ENCODE measurements around the gene RPS6KA2. TPM values are rescaled to one million over a fixed set of nuclear protein-coding genes. Genes with fewer than 3 reads are reported as not detected.
"Not testable (repeated sequence)": the region's sequence is repeated elsewhere in the genome, so short reads cannot be mapped to it uniquely, and the experiment has no call there.

The RPS6KA2 gene
- polyA plus RNA-seq, 6 donors from 2014 or later, result 2.1 to 5.4 (median 4.6) TPM

- peaks cover 10 to 19% (median 14%) of the 10 kb centered on the region in 3 donors for H3K4me1 Mint-ChIP-seq
- H3K9me3 Mint-ChIP-seq; H3K36me3 Mint-ChIP-seq; ATAC-seq (ENCODE audit: low read depth in 2 of 2); H3K27me3 Mint-ChIP-seq: not testable (repeated sequence)
- peak; percentile 42 for DNase-seq
- peak overlapping the region in 5 of 6 donors; percentile 72 to 94 (median 92) for H3K27ac Mint-ChIP-seq
- peak overlapping the region; percentile 83 to 94 (median 92) for H3K4me3 Mint-ChIP-seq
Measured at GRCh38 chr6:166383802-166384363, 243.2 kb downstream of the RPS6KA2 start.

GRCh38 chr6:166382933-166383801, 243.9 kb downstream of the RPS6KA2 start, which contains the start of gene MPC1:
Gene MPC1, minus strand, starts transcription at chr6:166382940. Its CDS starts 64 bp downstream, at chr6:166382876.
- peak within 1 kb of the TSS; percentile 92 to 100 (median 97) for H3K4me3 Mint-ChIP-seq
- peak; percentile 89 for ATAC-seq (ENCODE audit: low read depth in 2 of 2)

DNA sequence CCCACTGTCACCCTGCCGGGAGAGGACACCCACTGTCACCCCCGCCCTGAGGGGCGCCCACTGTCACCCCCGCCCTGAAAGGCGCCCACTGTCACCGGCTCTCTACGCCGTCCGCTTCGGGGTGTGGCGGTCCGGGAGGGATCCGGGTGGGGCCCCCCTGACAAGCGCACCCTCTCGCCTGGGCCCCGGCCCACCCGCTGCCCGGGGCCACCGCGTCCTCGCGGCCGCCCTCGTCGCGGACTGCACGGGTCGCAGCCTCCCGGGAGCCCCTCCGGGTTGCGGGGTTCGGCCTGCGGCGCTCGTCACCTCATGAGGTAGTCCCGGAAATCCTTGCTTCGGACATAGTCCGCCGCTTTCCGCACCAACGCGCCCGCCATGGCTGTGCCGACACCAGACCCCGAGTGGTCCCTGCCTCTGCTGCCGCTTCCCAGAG, 244.5 kb downstream of the RPS6KA2 start:
- H3K9me3 Mint-ChIP-seq, result no peaks in the 10 kb centered on the region

More at GRCh38 chr6:166382933-166383801, 243.9 kb downstream of the RPS6KA2 start, which contains the start of gene MPC1:
- Mint-ChIP-seq H3K27ac (peak within 1 kb of the TSS; percentile 88 to 96 (median 92)), H3K36me3 (no peaks in the 10 kb centered on the region), H3K4me1 (peaks cover 10 to 19% (median 14%) of the 10 kb centered on the region in 3 donors), H3K9me3 (no peaks in the 10 kb centered on the region), H3K27me3 (no peaks in the 10 kb centered on the region)
- DNase-seq, result peak; percentile 96

DNA sequence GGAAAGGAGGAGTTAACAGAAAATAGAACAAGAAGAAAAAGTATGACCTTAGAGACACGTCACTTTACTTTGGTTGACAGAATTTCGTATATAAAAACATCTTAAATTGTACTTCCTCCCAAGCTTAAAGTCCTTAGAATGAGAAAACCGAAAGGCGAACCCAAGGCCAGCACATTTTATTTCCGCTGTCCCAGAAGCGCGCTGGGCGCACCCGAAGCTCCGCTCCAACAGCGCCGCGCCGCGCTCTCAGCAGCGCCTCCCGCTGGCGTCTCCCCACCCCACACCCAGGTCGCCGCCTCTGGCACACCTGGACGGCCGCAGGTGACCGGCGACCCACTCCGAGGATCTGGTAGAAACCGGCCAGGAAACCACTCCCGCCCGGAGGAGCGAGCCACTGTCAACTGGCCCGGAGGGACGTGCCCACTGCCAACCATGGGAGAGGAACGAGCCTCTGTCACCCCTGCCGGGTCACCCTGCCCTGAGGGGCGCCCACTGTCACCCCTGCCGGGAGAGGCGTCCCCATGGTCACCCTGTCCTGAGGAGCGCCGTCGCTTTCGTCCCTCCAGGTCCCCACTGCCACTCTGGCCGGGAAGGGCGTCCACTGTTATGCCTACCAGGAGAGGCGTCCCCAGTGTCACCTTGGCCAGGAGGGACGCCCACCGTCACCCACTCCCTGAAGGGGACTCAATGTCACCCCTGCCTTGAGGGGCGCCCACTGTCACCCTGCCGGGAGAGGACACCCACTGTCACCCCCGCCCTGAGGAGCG, 245.1 kb downstream of the RPS6KA2 start:
- DNase-seq, result peak; percentile 75
- no peaks in the 10 kb centered on the region for H3K36me3 Mint-ChIP-seq
- ATAC-seq (ENCODE audit: low read depth in 2 of 2), result peak; percentile 44
- peak overlapping the region; percentile 66 to 96 (median 92) for H3K27ac Mint-ChIP-seq
- H3K9me3 Mint-ChIP-seq, result no peaks in the 10 kb centered on the region
- H3K4me1 Mint-ChIP-seq, result peaks cover 10 to 19% (median 14%) of the 10 kb centered on the region in 3 donors
- no peaks in the 10 kb centered on the region for H3K27me3 Mint-ChIP-seq
- H3K4me3 Mint-ChIP-seq, result peak overlapping the region; percentile 92 to 100 (median 97)

More for the DNA sequence above, 244.5 kb downstream of the RPS6KA2 start:
- Mint-ChIP-seq H3K4me1 (peaks cover 10 to 19% (median 14%) of the 10 kb centered on the region in 3 donors), H3K36me3 (no peaks in the 10 kb centered on the region), H3K4me3 (peak overlapping the region; percentile 92 to 100 (median 97)), H3K27me3 (no peaks in the 10 kb centered on the region), H3K27ac (peak overlapping the region in 5 of 6 donors; percentile 63 to 95 (median 79))
- DNase-seq (no peak), ATAC-seq (ENCODE audit: low read depth in 2 of 2) (peak; percentile 3 to 6)

DNA sequence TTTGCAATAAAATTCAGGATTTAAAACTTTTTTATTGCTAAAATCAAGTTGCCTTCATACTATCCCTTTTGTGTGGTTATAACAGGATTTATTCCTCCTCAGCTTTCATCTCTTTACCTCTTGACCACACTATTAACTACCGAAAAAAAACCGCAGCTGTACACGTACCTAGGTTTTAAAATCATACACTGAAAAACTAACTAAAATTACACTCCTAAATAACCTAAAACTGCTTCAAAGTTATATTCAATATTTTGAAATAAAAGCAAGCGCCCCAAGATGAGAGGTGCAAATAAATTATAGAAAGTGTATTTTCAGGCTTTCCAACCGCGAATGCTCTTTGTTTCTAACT, 245.7 kb downstream of the RPS6KA2 start:
- ATAC-seq (ENCODE audit: low read depth in 2 of 2), result no peak

DNA sequence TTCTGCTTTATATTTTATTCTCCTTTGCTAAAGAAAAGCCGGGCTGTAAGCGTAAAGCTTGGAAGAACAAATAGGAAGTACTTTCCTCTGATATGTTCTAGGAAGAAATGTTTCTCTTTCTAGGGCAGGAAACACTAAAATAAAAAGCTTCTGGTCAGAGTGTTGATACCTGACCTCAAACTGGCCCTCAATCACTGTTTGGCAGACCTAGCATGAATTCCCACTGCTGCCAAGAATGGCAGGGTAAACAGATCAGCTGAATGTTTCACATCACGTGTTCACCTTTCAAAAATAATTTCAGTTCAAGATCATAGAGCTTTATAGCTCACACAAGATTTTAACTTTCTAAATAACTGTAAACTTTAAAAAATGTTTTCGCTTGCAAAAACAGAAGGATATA, 247.3 kb downstream of the RPS6KA2 start:
- DNase-seq (no peak), ATAC-seq (ENCODE audit: low read depth in 2 of 2) (no peak)
- Mint-ChIP-seq H3K36me3 (no peaks in the 10 kb centered on the region), H3K27ac (no peak overlapping the region), H3K27me3 (no peaks in the 10 kb centered on the region), H3K4me1 (peaks cover 10 to 19% (median 14%) of the 10 kb centered on the region in 3 donors), H3K4me3 (peak overlapping the region in 1 of 8 donors; percentile 100), H3K9me3 (no peaks in the 10 kb centered on the region)

More for the DNA sequence above, 245.7 kb downstream of the RPS6KA2 start:
- Mint-ChIP-seq H3K4me1 (peaks cover 10 to 19% (median 14%) of the 10 kb centered on the region in 3 donors), H3K27me3 (no peaks in the 10 kb centered on the region), H3K9me3 (no peaks in the 10 kb centered on the region), H3K36me3 (no peaks in the 10 kb centered on the region), H3K27ac (peak overlapping the region; percentile 57 to 96 (median 92)), H3K4me3 (peak overlapping the region; percentile 92 to 100 (median 97))
- DNase-seq, result no peak

DNA sequence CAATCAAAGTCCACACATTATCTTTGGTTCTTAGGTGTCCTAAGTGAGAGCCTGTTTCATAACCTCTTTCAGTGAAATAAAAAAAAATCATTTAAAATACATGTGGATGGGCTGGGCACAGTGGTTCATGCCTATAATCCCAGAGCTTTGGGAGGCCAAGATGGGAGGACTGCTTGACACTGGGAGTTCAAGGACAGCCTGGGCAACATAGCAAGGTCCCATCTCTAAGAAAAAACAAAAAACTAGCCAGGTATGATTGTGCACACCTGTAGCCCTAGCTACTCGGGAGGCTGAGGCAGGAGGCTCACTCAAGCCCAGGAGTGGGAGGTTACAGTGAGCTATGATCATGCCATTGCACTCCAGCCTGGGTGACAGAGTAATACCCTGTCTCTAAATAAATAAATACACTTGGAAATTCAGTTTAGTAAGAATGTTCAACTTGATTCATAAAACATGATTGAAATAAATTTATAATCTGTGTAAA, 247.9 kb downstream of the RPS6KA2 start:
- Mint-ChIP-seq H3K4me3 (no peak overlapping the region), H3K27me3 (no peaks in the 10 kb centered on the region), H3K9me3 (no peaks in the 10 kb centered on the region), H3K4me1 (peaks cover 10 to 15% (median 14%) of the 10 kb centered on the region in 3 donors), H3K27ac (no peak overlapping the region), H3K36me3 (no peaks in the 10 kb centered on the region)
- DNase-seq, result no peak
- ATAC-seq (ENCODE audit: low read depth in 2 of 2), result no peak

GRCh38 chr6:166377721-166378120, 249.3 kb downstream of the RPS6KA2 start:
- DNase-seq (no peak), ATAC-seq (ENCODE audit: low read depth in 2 of 2) (no peak)
- H3K9me3 Mint-ChIP-seq, result no peaks in the 10 kb centered on the region
- H3K4me3 Mint-ChIP-seq, result no peak overlapping the region
- H3K27ac Mint-ChIP-seq, result no peak overlapping the region
- no peaks in the 10 kb centered on the region for H3K36me3 Mint-ChIP-seq
- peaks cover 8 to 12% (median 10%) of the 10 kb centered on the region in 3 donors for H3K4me1 Mint-ChIP-seq
- H3K27me3 Mint-ChIP-seq, result no peaks in the 10 kb centered on the region

- H3K36me3 Mint-ChIP-seq, result no peaks in the 10 kb centered on the region
- no peak overlapping the region for H3K4me3 Mint-ChIP-seq
- no peak for DNase-seq
- no peak overlapping the region for H3K27ac Mint-ChIP-seq
- no peaks in the 10 kb centered on the region for H3K27me3 Mint-ChIP-seq
- H3K4me1 Mint-ChIP-seq, result no peaks in the 10 kb centered on the region
- no peak for ATAC-seq (ENCODE audit: low read depth in 2 of 2)
- H3K9me3 Mint-ChIP-seq, result no peaks in the 10 kb centered on the region
Measured at GRCh38 chr6:166375013-166375412, 252.0 kb downstream of the RPS6KA2 start.

DNA sequence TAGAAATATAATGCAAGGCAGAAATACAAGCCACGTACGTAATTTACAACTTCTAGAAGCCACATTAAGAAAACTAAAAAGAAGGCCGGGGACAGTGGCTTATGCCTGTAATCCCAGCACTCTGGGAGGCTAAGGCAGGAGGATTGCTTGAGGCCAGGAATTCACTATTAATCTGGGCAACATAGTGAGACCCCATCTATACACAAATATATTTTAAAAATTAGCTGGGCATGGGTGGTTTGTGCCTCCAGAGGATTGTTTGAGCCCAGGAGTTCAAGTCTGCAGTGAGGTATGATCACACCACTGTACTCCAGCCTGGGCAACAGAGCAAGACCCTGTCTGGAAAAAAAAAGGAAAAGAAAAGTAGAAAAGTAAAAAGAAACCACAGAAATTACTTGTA, 256.6 kb downstream of the RPS6KA2 start:
- peaks cover 0 to 5% of the 10 kb centered on the region in 2 donors for H3K36me3 Mint-ChIP-seq
- no peaks in the 10 kb centered on the region for H3K27me3 Mint-ChIP-seq
- no peaks in the 10 kb centered on the region for H3K9me3 Mint-ChIP-seq
- H3K27ac Mint-ChIP-seq, result no peak overlapping the region
- H3K4me1 Mint-ChIP-seq, result no peaks in the 10 kb centered on the region
- ATAC-seq (ENCODE audit: low read depth in 2 of 2) (no peak), DNase-seq (no peak)
- H3K4me3 Mint-ChIP-seq, result no peak overlapping the region

- H3K36me3 Mint-ChIP-seq, result peaks cover 0 to 5% of the 10 kb centered on the region in 2 donors
- ATAC-seq (ENCODE audit: low read depth in 2 of 2) (no peak), DNase-seq (no peak)
- no peaks in the 10 kb centered on the region for H3K4me1 Mint-ChIP-seq
- H3K27me3 Mint-ChIP-seq, result no peaks in the 10 kb centered on the region
- no peak overlapping the region for H3K4me3 Mint-ChIP-seq
- no peaks in the 10 kb centered on the region for H3K9me3 Mint-ChIP-seq
- H3K27ac Mint-ChIP-seq, result no peak overlapping the region
Measured at GRCh38 chr6:166369782-166370181, 257.3 kb downstream of the RPS6KA2 start.

GRCh38 chr6:166366921-166367320, 260.1 kb downstream of the RPS6KA2 start:
- Mint-ChIP-seq H3K9me3 (no peaks in the 10 kb centered on the region), H3K4me3 (no peak overlapping the region), H3K36me3 (peaks cover 0 to 10% of the 10 kb centered on the region in 2 donors), H3K27me3 (no peaks in the 10 kb centered on the region), H3K27ac (no peak overlapping the region), H3K4me1 (no peaks in the 10 kb centered on the region)
- no peak for DNase-seq
- ATAC-seq (ENCODE audit: low read depth in 2 of 2), result no peak

- ATAC-seq (ENCODE audit: low read depth in 2 of 2) (no peak), DNase-seq (no peak)
- Mint-ChIP-seq H3K27ac (peak overlapping the region in 1 of 6 donors; percentile 66), H3K27me3 (no peaks in the 10 kb centered on the region), H3K4me3 (no peak overlapping the region), H3K9me3 (no peaks in the 10 kb centered on the region), H3K36me3 (peaks cover 0 to 10% of the 10 kb centered on the region in 2 donors), H3K4me1 (no peaks in the 10 kb centered on the region)
Measured at GRCh38 chr6:166365806-166366205, 261.2 kb downstream of the RPS6KA2 start.

All from naive B cell (primary cell).